Measurements from ENCODE around the gene CLIC3.
"Not testable (repeated sequence)": the region's sequence is repeated elsewhere in the genome, so short reads cannot be mapped to it uniquely, and the experiment has no call there.

Gene CLIC3

GRCh38 chr9:136996361-136997292, at the start of gene CLIC3:
CLIC3 (minus strand) TSS chr9:136996568; CDS start chr9:136996543, 25 bp downstream.
- DNase-seq (ENCODE audit: low read depth in 2 of 2): peak in 1 of 2 donors; percentile 58

GRCh38 chr9:137045294-137046087, 49.1 kb upstream of the CLIC3 start:
- no peak for DNase-seq (ENCODE audit: low read depth in 2 of 2)

- no peak for DNase-seq (ENCODE audit: low read depth in 2 of 2)
Observed at GRCh38 chr9:137044502-137045177, 48.3 kb upstream of the CLIC3 start.

- DNase-seq (ENCODE audit: low read depth in 2 of 2): no peak
Observed at GRCh38 chr9:137044037-137044436, 47.7 kb upstream of the CLIC3 start.

GRCh38 chr9:137042751-137043727, 46.7 kb upstream of the CLIC3 start:
- DNase-seq (ENCODE audit: low read depth in 2 of 2): no peak

GRCh38 chr9:137041124-137041523, 44.8 kb upstream of the CLIC3 start:
- no peak for DNase-seq (ENCODE audit: low read depth in 2 of 2)

- DNase-seq (ENCODE audit: low read depth in 2 of 2): no peak
Observed at GRCh38 chr9:137040568-137040967, 44.2 kb upstream of the CLIC3 start.

- no peak for DNase-seq (ENCODE audit: low read depth in 2 of 2)
Observed at GRCh38 chr9:137039611-137040366, 43.4 kb upstream of the CLIC3 start.

GRCh38 chr9:137038916-137039315, 42.5 kb upstream of the CLIC3 start:
- no peak for DNase-seq (ENCODE audit: low read depth in 2 of 2)

GRCh38 chr9:137037483-137037882, 41.1 kb upstream of the CLIC3 start:
- DNase-seq (ENCODE audit: low read depth in 2 of 2): no peak

GRCh38 chr9:137037035-137037434, 40.7 kb upstream of the CLIC3 start:
- DNase-seq (ENCODE audit: low read depth in 2 of 2): no peak

GRCh38 chr9:137035937-137036336, 39.6 kb upstream of the CLIC3 start:
- no peak for DNase-seq (ENCODE audit: low read depth in 2 of 2)

- DNase-seq (ENCODE audit: low read depth in 2 of 2): no peak
Observed at GRCh38 chr9:137035507-137035834, 39.1 kb upstream of the CLIC3 start.

- DNase-seq (ENCODE audit: low read depth in 2 of 2): peak; percentile 76 to 80
Observed at GRCh38 chr9:137034709-137035506, 38.5 kb upstream of the CLIC3 start.

GRCh38 chr9:137034039-137034708, 37.8 kb upstream of the CLIC3 start:
- DNase-seq (ENCODE audit: low read depth in 2 of 2): no peak

GRCh38 chr9:137033481-137033880, 37.1 kb upstream of the CLIC3 start:
- not testable (repeated sequence) for DNase-seq (ENCODE audit: low read depth in 2 of 2)

- DNase-seq (ENCODE audit: low read depth in 2 of 2): no peak
Observed at GRCh38 chr9:137032858-137033257, 36.5 kb upstream of the CLIC3 start.

- no peak for DNase-seq (ENCODE audit: low read depth in 2 of 2)
Observed at GRCh38 chr9:137031904-137032640, 35.7 kb upstream of the CLIC3 start, which contains the start of gene FUT7. FUT7 (minus strand) TSS chr9:137032088; CDS start chr9:137031991, 97 bp downstream.

All from stimulated activated CD8-positive, alpha-beta memory T cell treated with anti-CD3 and anti-CD28 coated beads, Interleukin-7, amount 100 ng/mL, for 4 hours (primary cell).